H1 (cell line): ENCODE results near the gene ABHD16B. TPM values are rescaled to one million over a fixed set of nuclear protein-coding genes. Genes with fewer than 3 reads are reported as not detected.

Experiments used
- CTCF ChIA-PET: fragments of 300-600 bp; sonication (Branson Sonifier 250); formaldehyde crosslinking; loops from one replicate; lab custom pipeline; 2021; ENCODE audit not compliant: partially characterized antibody; lab: Charles Lee
- POLR2A ChIA-PET: fragments of 300-600 bp; sonication (Branson Sonifier 250); formaldehyde crosslinking; loops from one replicate; lab custom pipeline; 2021; ENCODE audit warnings: inconsistent platforms; ENCODE audit not compliant: partially characterized antibody; lab: Charles Lee
- DNase-seq, 2 experiments: peaks; one replicate each; pipeline versions ENCODE4 v3.0.0 to v3.0.0-alpha.2; 2010 to 2022; ENCODE audit warnings: low spot score in 2 of 2, low read depth in 1 of 2, mixed read lengths in 1 of 2
- FAIRE-seq: peaks from 2 replicates; lab custom pipeline; 2011; peaks lifted over from hg19 to GRCh38; lab: Jason Lieb, UNC
- H2AFZ ChIP-seq: 2 replicates; pipeline ENCODE4 v1.8.1; 2012; ENCODE audit warnings: low read length, inconsistent platforms
- H2AK5ac ChIP-seq: 2 replicates; pipeline ENCODE4 v1.6.1; 2013; ENCODE audit warnings: low read depth, low read length
- H2BK120ac ChIP-seq: replicated peaks from 2 replicates; pipeline ENCODE3; 2013; ENCODE audit warnings: low read depth, low read length, inconsistent platforms
- H2BK12ac ChIP-seq: 2 replicates; pipeline ENCODE4 v1.6.1; 2013; ENCODE audit warnings: low read depth, low read length
- H2BK15ac ChIP-seq: 2 replicates; pipeline ENCODE4 v1.6.1; 2013; ENCODE audit warnings: low read length
- H2BK20ac ChIP-seq: 2 replicates; pipeline ENCODE4 v1.6.1; 2013; ENCODE audit warnings: low read length
- H2BK5ac ChIP-seq: 2 replicates; pipeline ENCODE4 v1.6.1; 2013; ENCODE audit warnings: low read depth, low read length
- H3K14ac ChIP-seq: 2 replicates; pipeline ENCODE4 v1.6.1; 2013; ENCODE audit warnings: inconsistent platforms; ENCODE audit not compliant: insufficient read length
- H3K18ac ChIP-seq: 2 replicates; pipeline ENCODE4 v1.6.1; 2013; ENCODE audit warnings: low read length; ENCODE audit errors: extremely low read depth
- H3K23ac ChIP-seq: 2 replicates; pipeline ENCODE4 v1.6.1; 2013; ENCODE audit warnings: inconsistent platforms; ENCODE audit not compliant: insufficient read length
- H3K23me2 ChIP-seq: 2 replicates; pipeline ENCODE4 v1.6.1; 2013; ENCODE audit warnings: low read depth, low read length
- H3K27ac ChIP-seq: 2 replicates; pipeline ENCODE4 v1.6.1; 2011; ENCODE audit warnings: low read depth, low read length, inconsistent platforms
- H3K27me3 ChIP-seq, 4 experiments: replicated peaks in 1 of 4; 1 replicate in 1 of 4; 2 replicates in 3 of 4; pipeline versions ENCODE4 v1.6.1 to v1.8.1; 2011 to 2013; ENCODE audit warnings: low read length in 3 of 4, mild to moderate bottlenecking in 3 of 4, inconsistent platforms in 2 of 4, mixed read lengths in 2 of 4, moderate library complexity in 1 of 4; ENCODE audit not compliant: control insufficient read depth in 3 of 4, insufficient read depth in 3 of 4; ENCODE audit errors: extremely low read depth in 1 of 4
- H3K36me3 ChIP-seq, 4 experiments: 2 replicates each; pipeline versions ENCODE4 v1.6.1 to v1.8.1; 2011 to 2013; ENCODE audit warnings: mild to moderate bottlenecking in 4 of 4, low read length in 3 of 4, moderate library complexity in 2 of 4, control low read depth in 1 of 4, inconsistent platforms in 1 of 4; ENCODE audit not compliant: insufficient read depth in 4 of 4, control insufficient read depth in 2 of 4
- H3K4ac ChIP-seq: replicated peaks from 2 replicates; pipeline ENCODE3; 2013; ENCODE audit warnings: low read length, low read depth, mixed read lengths, inconsistent platforms; ENCODE audit not compliant: insufficient read length
- H3K4me1 ChIP-seq, 4 experiments: replicated peaks in 1 of 4; 1 replicate in 1 of 4; 2 replicates in 3 of 4; pipeline versions ENCODE4 v1.6.1 to v1.8.1; 2011 to 2013; ENCODE audit warnings: low read length in 3 of 4, inconsistent platforms in 2 of 4, mixed read lengths in 1 of 4; ENCODE audit not compliant: insufficient read depth in 4 of 4, control insufficient read depth in 3 of 4
- H3K4me2 ChIP-seq, 2 experiments: 2 replicates each; pipeline versions ENCODE4 v1.6.1 to v1.8.1; 2011 to 2013; ENCODE audit warnings: low read depth in 2 of 2, low read length in 2 of 2, control low read depth in 1 of 2, inconsistent platforms in 1 of 2, mild to moderate bottlenecking in 1 of 2; ENCODE audit not compliant: insufficient read depth in 1 of 2
- H3K4me3 ChIP-seq, 4 experiments: fragments of 200-600, 300-600 bp in 1 of 4; sonication (generic), shearing (Covaris generic), sonication (Bioruptor Twin) in 1 of 4; 2 replicates each; pipeline versions ENCODE4 v1.5.1 to v1.8.1; 2011 to 2016; ENCODE audit warnings: low read length in 4 of 4, low read depth in 3 of 4, control low read depth in 2 of 4, inconsistent platforms in 2 of 4, mild to moderate bottlenecking in 2 of 4, mixed read lengths in 1 of 4, moderate library complexity in 1 of 4; ENCODE audit not compliant: insufficient read depth in 2 of 4; ENCODE audit errors: extremely low read depth in 1 of 4
- H3K56ac ChIP-seq: replicated peaks from 2 replicates; pipeline ENCODE3; 2013; ENCODE audit warnings: low read depth, mild to moderate bottlenecking, mixed read lengths, low read length, inconsistent platforms; ENCODE audit not compliant: insufficient read length
- H3K79me1 ChIP-seq: 2 replicates; pipeline ENCODE4 v1.6.1; 2013; ENCODE audit warnings: low read depth, low read length, control low read depth
- H3K79me2 ChIP-seq, 2 experiments: 2 replicates each; pipeline versions ENCODE4 v1.6.1 to v1.8.1; 2012 to 2013; ENCODE audit warnings: low read length in 2 of 2, mild to moderate bottlenecking in 2 of 2, inconsistent platforms in 1 of 2; ENCODE audit not compliant: insufficient read depth in 2 of 2, control insufficient read depth in 1 of 2
- H3K9ac ChIP-seq, 4 experiments: replicated peaks in 1 of 4; 1 replicate in 1 of 4; 2 replicates in 3 of 4; pipeline versions ENCODE4 v1.6.1 to v1.8.1; 2011 to 2013; ENCODE audit warnings: low read depth in 3 of 4, low read length in 3 of 4, control low read depth in 2 of 4, mild to moderate bottlenecking in 2 of 4, moderate library complexity in 2 of 4, inconsistent platforms in 1 of 4; ENCODE audit errors: extremely low read depth in 1 of 4
- H3K9me3 ChIP-seq, 2 experiments: 2 replicates each; pipeline versions ENCODE4 v1.6.1 to v1.8.1; 2012 to 2013; ENCODE audit warnings: mild to moderate bottlenecking in 2 of 2, moderate library complexity in 2 of 2, control low read depth in 1 of 2, inconsistent platforms in 1 of 2, low read depth in 1 of 2, low read length in 1 of 2, mixed read lengths in 1 of 2; ENCODE audit not compliant: insufficient read depth in 2 of 2
- H4K20me1 ChIP-seq, 2 experiments: replicated peaks in 1 of 2; 2 replicates each; pipeline versions ENCODE3 to v1.8.1; 2011 to 2013; ENCODE audit warnings: inconsistent platforms in 2 of 2, low read length in 2 of 2, mild to moderate bottlenecking in 1 of 2; ENCODE audit not compliant: insufficient read depth in 2 of 2, control insufficient read depth in 1 of 2
- H4K5ac ChIP-seq: 2 replicates; pipeline ENCODE4 v1.6.1; 2013; ENCODE audit warnings: low read length, low read depth, mixed read lengths, inconsistent platforms; ENCODE audit not compliant: insufficient read length
- H4K8ac ChIP-seq: 2 replicates; pipeline ENCODE4 v1.8.0; 2013; ENCODE audit warnings: mild to moderate bottlenecking, moderate library complexity, low read length, inconsistent platforms; ENCODE audit not compliant: insufficient read depth; ENCODE audit errors: extremely low read depth
- H4K91ac ChIP-seq: replicated peaks from 2 replicates; pipeline ENCODE3; 2013; ENCODE audit warnings: low read length, mixed read lengths, inconsistent platforms; ENCODE audit not compliant: insufficient read length
- BACH1 ChIP-seq: IDR thresholded peaks from 2 replicates; pipeline ENCODE4 v1.6.1; 2012; ENCODE audit warnings: low read length, improper control_type of control experiment
- CBX5 ChIP-seq: fragments of 300-800, 300-1000 bp; sonication (generic); IDR thresholded peaks from 2 replicates; pipeline ENCODE4 v1.7.1; 2016; ENCODE audit warnings: antibody characterized with exemption, low read length, low read depth
- CHD2 ChIP-seq: IDR thresholded peaks from 2 replicates; pipeline ENCODE4 v1.6.1; 2012; ENCODE audit warnings: low read length, improper control_type of control experiment
- CTBP2 ChIP-seq: IDR thresholded peaks from 2 replicates; pipeline ENCODE4 v1.7.0; 2011; ENCODE audit warnings: borderline replicate concordance, mild to moderate bottlenecking, moderate library complexity, mixed read lengths, low read length; ENCODE audit not compliant: insufficient read depth, insufficient read length
- E2F6 ChIP-seq: IDR thresholded peaks from 2 replicates; pipeline ENCODE4 v1.6.1; 2012; ENCODE audit warnings: inconsistent platforms
- EZH2 ChIP-seq: fragments of 200-600 bp; sonication (generic); IDR thresholded peaks from 2 replicates; pipeline ENCODE4 v1.7.1; 2012; ENCODE audit warnings: low read depth, mild to moderate bottlenecking, moderate library complexity, low read length, inconsistent platforms; ENCODE audit not compliant: severe bottlenecking
- JUND ChIP-seq: IDR thresholded peaks from 2 replicates; pipeline ENCODE4 v1.6.1; 2011; ENCODE audit warnings: mild to moderate bottlenecking, improper control_type of control experiment, low read length
- MAFK ChIP-seq: IDR thresholded peaks from 2 replicates; pipeline ENCODE4 v1.6.1; 2012; ENCODE audit warnings: low read depth, mild to moderate bottlenecking, improper control_type of control experiment, low read length
- POLR2A ChIP-seq, 2 experiments: IDR thresholded peaks; 1 replicate in 1 of 2; 2 replicates in 1 of 2; pipeline ENCODE4 v1.6.1; 2011; ENCODE audit warnings: low read depth in 2 of 2, low read length in 2 of 2, mild to moderate bottlenecking in 2 of 2; ENCODE audit errors: control extremely low read depth in 1 of 2
- POLR2AphosphoS5 ChIP-seq: IDR thresholded peaks from 2 replicates; pipeline ENCODE4 v1.6.1; 2011; ENCODE audit warnings: low read depth, low read length
- POU5F1 ChIP-seq: IDR thresholded peaks from 2 replicates; pipeline ENCODE4 v1.6.1; 2011; ENCODE audit warnings: low read depth, mild to moderate bottlenecking, low read length, moderate library complexity
- RAD21 ChIP-seq, 2 experiments: IDR thresholded peaks in 1 of 2; conservative IDR thresholded peaks in 1 of 2; 2 replicates each; pipeline ENCODE4 v1.6.1; 2011; ENCODE audit warnings: low read depth in 2 of 2, low read length in 2 of 2, improper control_type of control experiment in 1 of 2, inconsistent platforms in 1 of 2, mild to moderate bottlenecking in 1 of 2, moderate library complexity in 1 of 2
- RFX5 ChIP-seq: IDR thresholded peaks from 2 replicates; pipeline ENCODE4 v1.6.1; 2011; ENCODE audit warnings: low read depth, low read length, improper control_type of control experiment, borderline replicate concordance
- SIRT6 ChIP-seq: IDR thresholded peaks from one replicate; pipeline ENCODE4 v1.7.1; 2012; ENCODE audit warnings: low read length, inconsistent platforms
- WGBS, 2 experiments: shearing (Covaris generic) in 1 of 2; methylation state at CpG; one replicate each; pipeline versions ENCODE4 v1.1.6 to v1.1.7; 2013 to 2015; ENCODE audit warnings: low lambda C conversion rate in 2 of 2, mixed read lengths in 2 of 2, inconsistent platforms in 1 of 2, low coverage in 1 of 2, missing lambda C conversion rate in 1 of 2; ENCODE audit not compliant: insufficient replicate concordance in 2 of 2, insufficient coverage in 1 of 2, insufficient read length in 1 of 2; ENCODE audit errors: extremely low coverage in 1 of 2, missing lambda C conversion rate in 1 of 2; 5-methylcytosine and 5-hydroxymethylcytosine counted together
- polyA plus RNA-seq, 7 experiments: library from polyadenylated mRNA; depleted of rRNA in 3 of 7; stranded (reverse) in 5 of 7; unstranded in 2 of 7; fragments of >200 nt in 5 of 7; fragments of 200-250 nt in 2 of 7; gene quantifications; 1 replicate in 5 of 7; 2 replicates in 1 of 7; 4 replicates in 1 of 7; pipeline versions ENCODE4 v1.2.1 to v1.2.3, GENCODE V29; 2011 to 2013; ENCODE audit warnings: missing spikeins in 2 of 7, mixed read lengths in 2 of 7
- total RNA-seq: library from RNA; stranded (reverse); fragmentation: NEBNext Ultra II Directional; extraction: Animal tissue kit (Norgen Biotek cat#: 25700); gene quantifications from 2 replicates; pipeline ENCODE4 v1.2.1, GENCODE V29; 2021

ABHD16B gene
- total and polyA plus RNA-seq, 2 of the 8 experiments (the other 6 are each of a cell fraction or from before 2014, with no cell fraction given) = not detected

GRCh38 chr20:63883201-63883593, 21.9 kb downstream of the ABHD16B start:
- Histone ChIP-seq H3K14ac (no peak overlapping the region), H3K23ac (no peak overlapping the region), H3K36me3 (peaks cover 9 to 29% (median 19%) of the 10 kb centered on the region in 4 experiments), H4K20me1 (peaks cover 13 to 36% of the 10 kb centered on the region in 2 experiments), H3K79me1 (peaks cover 24% of the 10 kb centered on the region), H3K27me3 (no peaks in the 10 kb centered on the region), H3K4me3 (no peak overlapping the region), H2BK20ac (no peak overlapping the region), H3K4me1 (no peaks in the 10 kb centered on the region), H3K23me2 (no peaks in the 10 kb centered on the region), H2AFZ (no peak overlapping the region), H3K27ac (no peak overlapping the region), H4K8ac (no peak overlapping the region), H3K4me2 (no peak overlapping the region), H2AK5ac (no peak overlapping the region), H4K91ac (no peak overlapping the region), H3K9me3 (no peaks in the 10 kb centered on the region), H3K56ac (no peak overlapping the region), H2BK120ac (no peak overlapping the region), H3K9ac (no peak overlapping the region), H3K4ac (no peak overlapping the region), H3K18ac (no peak overlapping the region), H2BK15ac (no peak overlapping the region), H4K5ac (no peak overlapping the region), H2BK5ac (no peak overlapping the region), H3K79me2 (peaks cover 0 to 10% of the 10 kb centered on the region in 2 experiments; a peak in 1 of 4 replicates), H2BK12ac (no peak overlapping the region)
- DNase-seq (no peak), FAIRE-seq (no peak)
- CTCF ChIA-PET = interaction anchor here (0.7 to 4.7 kb wide), 5 partner anchors 8 to 639 kb away, joined by 3 to 18 read pairs (median 4); no protein-coding TSS in a partner anchor
- TF ChIP-seq SIRT6 (no peak), RAD21 (IDR thresholded peaks at IDR 0.05 in 1 of 2, conservative IDR thresholded peaks at IDR 0.05 in 1 of 2; ENCODE audit: low read depth in 2 of 2, low read length in 2 of 2) (no peak), CBX5 (no peak), POU5F1 (no peak), RFX5 (no peak), BACH1 (no peak), EZH2 (no peak), POLR2A (IDR thresholded peaks at IDR 0.05; ENCODE audit: control extremely low read depth in 1 of 2, low read depth in 2 of 2, low read length in 2 of 2) (no peak), CTBP2 (no peak), POLR2AphosphoS5 (no peak), E2F6 (no peak), MAFK (no peak), JUND (no peak), CHD2 (no peak)
- 84% methylated on average over 6 of the region's 6 CpGs; no CpG with 5 or more reads in 1 of the 2 experiments for WGBS, 2 experiments
- POLR2A ChIA-PET = interaction anchor here (1.1 to 3.5 kb wide), 4 partner anchors 10 to 145 kb away, joined by 3 to 19 read pairs (median 6); partner anchors contain the start of genes DNAJC5 and TPD52L2
